Measurements from ENCODE around the gene LBX2.
A peak's percentile ranks its signal among the peaks of the same experiment; 100 is the strongest.
"Not testable (repeated sequence)": the region's sequence is repeated elsewhere in the genome, so short reads cannot be mapped to it uniquely, and the experiment has no call there.

LBX2 gene

GRCh38 chr2:74486141-74486540 is 13.3 kb downstream of the LBX2 start:
- TF ChIP-seq, protein P1, sequence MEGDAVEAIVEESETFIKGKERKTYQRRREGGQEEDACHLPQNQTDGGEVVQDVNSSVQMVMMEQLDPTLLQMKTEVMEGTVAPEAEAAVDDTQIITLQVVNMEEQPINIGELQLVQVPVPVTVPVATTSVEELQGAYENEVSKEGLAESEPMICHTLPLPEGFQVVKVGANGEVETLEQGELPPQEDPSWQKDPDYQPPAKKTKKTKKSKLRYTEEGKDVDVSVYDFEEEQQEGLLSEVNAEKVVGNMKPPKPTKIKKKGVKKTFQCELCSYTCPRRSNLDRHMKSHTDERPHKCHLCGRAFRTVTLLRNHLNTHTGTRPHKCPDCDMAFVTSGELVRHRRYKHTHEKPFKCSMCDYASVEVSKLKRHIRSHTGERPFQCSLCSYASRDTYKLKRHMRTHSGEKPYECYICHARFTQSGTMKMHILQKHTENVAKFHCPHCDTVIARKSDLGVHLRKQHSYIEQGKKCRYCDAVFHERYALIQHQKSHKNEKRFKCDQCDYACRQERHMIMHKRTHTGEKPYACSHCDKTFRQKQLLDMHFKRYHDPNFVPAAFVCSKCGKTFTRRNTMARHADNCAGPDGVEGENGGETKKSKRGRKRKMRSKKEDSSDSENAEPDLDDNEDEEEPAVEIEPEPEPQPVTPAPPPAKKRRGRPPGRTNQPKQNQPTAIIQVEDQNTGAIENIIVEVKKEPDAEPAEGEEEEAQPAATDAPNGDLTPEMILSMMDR (IDR thresholded peaks at IDR 0.05; ENCODE audit: low read depth, low read length, missing control alignments), result no peak
- no peak for DNase-seq
- H3K4me3 ChIP-seq (ENCODE audit: low read depth, low read length), result no peak overlapping the region
- H3K36me3 ChIP-seq (replicated peaks), result peaks cover 10% of the 10 kb centered on the region
- in situ Hi-C loops (cut with HindIII; ENCODE audit: low pct_ligation_motif_present, low sequenced_read_pairs), result no loop called here
- H3K27me3 ChIP-seq (replicated peaks), result no peaks in the 10 kb centered on the region
- no peak overlapping the region for H3K27ac ChIP-seq

GRCh38 chr2:74483675-74484164 is 15.7 kb downstream of the LBX2 start:
- H3K27ac ChIP-seq; in situ Hi-C loops (cut with HindIII; ENCODE audit: low pct_ligation_motif_present, low sequenced_read_pairs); DNase-seq; H3K27me3 ChIP-seq (replicated peaks); H3K36me3 ChIP-seq (replicated peaks): not testable (repeated sequence)
- H3K4me3 ChIP-seq (ENCODE audit: low read depth, low read length), result peak overlapping the region; percentile 99

DNA sequence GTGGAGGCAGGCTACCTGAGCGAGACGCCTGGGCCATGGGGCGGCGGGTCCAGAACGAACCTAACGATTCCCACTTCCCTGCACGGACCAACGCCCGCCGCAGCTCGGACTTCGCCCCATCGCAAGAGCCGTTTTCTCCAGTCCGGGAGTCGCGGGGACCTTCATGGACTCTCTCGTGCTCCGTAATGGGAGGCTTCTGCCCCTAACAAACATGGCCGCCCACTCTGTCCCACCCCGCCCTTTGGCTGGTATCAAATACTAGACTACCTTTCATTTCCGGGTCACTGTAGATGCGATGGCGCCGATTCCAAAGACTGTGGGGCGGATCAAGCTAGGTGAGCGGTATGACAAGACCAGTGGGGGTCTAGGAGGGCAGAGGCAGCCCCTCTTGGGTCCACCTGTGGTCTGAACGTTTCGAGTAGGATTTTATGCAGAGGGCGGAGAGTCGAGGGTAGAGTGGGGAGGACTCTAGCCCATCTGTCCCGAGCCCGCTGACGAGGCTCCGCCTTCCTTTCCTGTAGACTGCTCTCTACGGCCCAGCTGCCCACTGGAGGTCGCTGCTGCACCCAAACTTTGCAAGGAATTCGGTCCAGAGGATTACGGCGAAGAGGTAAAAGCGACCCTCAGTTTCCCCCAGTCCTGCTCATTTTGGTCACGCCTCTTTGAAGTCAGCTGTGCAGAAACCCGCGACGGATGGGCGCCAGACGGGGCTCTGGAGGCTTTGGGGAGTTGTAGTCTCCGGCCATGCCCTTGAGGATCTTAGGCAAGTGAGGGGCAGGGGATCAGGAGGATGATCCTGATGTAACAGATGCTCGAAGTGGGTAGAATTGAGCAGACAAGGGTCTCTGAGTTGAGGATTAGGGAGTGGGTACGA is 16.4 kb downstream of the LBX2 start, which contains the start of the genes CCDC142 and TTC31:
Gene CCDC142, minus strand, starts transcription at position 198 of the 874 bp plus-strand sequence. Its CDS starts 161 bp downstream, at position 37.
Gene TTC31, plus strand, starts transcription at position 281 of the 874 bp plus-strand sequence. Its CDS starts 15 bp downstream, at position 296.
- H3K36me3 ChIP-seq (replicated peaks), result peaks cover 4% of the 10 kb centered on the region
- in situ Hi-C loops (cut with HindIII; ENCODE audit: low pct_ligation_motif_present, low sequenced_read_pairs), result no loop called here
- TF ChIP-seq, protein P1 (IDR thresholded peaks at IDR 0.05; ENCODE audit: low read depth, low read length, missing control alignments), result peak; percentile 92
- DNase-seq, result peak; percentile 96
- no peaks in the 10 kb centered on the region for H3K27me3 ChIP-seq (replicated peaks)
- H3K4me3 ChIP-seq (ENCODE audit: low read depth, low read length), result peak within 1 kb of the TSS; percentile 99
- peak within 1 kb of the TSS; percentile 65 for H3K27ac ChIP-seq

GRCh38 chr2:74481961-74482800 is 17.2 kb downstream of the LBX2 start:
- Histone ChIP-seq H3K27ac (peak overlapping the region; percentile 65), H3K4me3 (ENCODE audit: low read depth, low read length) (peak overlapping the region; percentile 99), H3K27me3 (replicated peaks) (no peaks in the 10 kb centered on the region), H3K36me3 (replicated peaks) (peaks cover 4% of the 10 kb centered on the region)
- no peak for DNase-seq
- TF ChIP-seq, protein P1 (IDR thresholded peaks at IDR 0.05; ENCODE audit: low read depth, low read length, missing control alignments), result no peak
- in situ Hi-C loops (cut with HindIII; ENCODE audit: low pct_ligation_motif_present, low sequenced_read_pairs), result no loop called here

DNA sequence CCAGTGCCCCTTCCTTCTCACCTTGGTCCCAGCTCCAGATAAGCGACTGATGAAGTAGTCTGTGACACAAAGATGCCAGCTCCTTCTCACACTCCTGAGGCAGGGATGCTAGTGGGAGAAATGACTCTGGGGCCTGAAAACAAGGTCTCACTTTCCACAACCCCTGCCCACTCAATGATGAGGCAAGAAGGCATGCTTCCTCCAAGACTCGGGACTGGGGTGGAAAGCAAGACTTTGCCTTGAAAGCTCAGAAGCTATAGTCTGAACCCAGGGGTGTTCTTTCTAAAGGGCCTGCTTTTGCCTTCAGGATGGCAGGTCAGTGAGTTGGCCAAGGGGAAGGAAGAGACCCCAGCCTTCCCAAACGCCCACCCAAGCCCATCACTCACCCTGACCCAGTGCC is 18.0 kb downstream of the LBX2 start:
- no peaks in the 10 kb centered on the region for H3K27me3 ChIP-seq (replicated peaks)
- H3K4me3 ChIP-seq (ENCODE audit: low read depth, low read length), result peak overlapping the region; percentile 99
- H3K27ac ChIP-seq, result no peak overlapping the region
- in situ Hi-C loops (cut with HindIII; ENCODE audit: low pct_ligation_motif_present, low sequenced_read_pairs), result no loop called here
- peaks cover 4% of the 10 kb centered on the region for H3K36me3 ChIP-seq (replicated peaks)
- DNase-seq, result no peak
- TF ChIP-seq, protein P1 (IDR thresholded peaks at IDR 0.05; ENCODE audit: low read depth, low read length, missing control alignments), result no peak

DNA sequence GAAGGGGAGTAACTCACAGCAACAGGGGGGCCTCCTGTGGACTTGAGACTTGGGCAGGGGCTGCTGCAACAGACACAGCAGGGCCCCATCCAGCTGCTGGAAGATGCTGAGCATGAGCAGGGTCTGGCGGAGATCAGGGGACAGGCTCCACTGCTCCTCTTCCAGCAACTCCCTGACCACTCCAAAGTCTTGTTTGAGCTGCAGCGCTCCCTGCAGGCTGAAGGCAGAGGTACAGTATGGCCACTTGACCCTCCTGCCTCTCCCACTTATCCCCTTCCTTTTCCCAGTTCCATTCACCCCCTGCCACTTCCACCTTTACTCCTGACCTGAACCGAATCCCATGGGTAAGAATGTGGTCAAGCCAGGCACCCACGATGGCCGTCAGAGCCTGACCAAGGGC is 24.5 kb downstream of the LBX2 start:
- DNase-seq, result no peak
- H3K27ac ChIP-seq, result no peak overlapping the region
- TF ChIP-seq, protein P1 (IDR thresholded peaks at IDR 0.05; ENCODE audit: low read depth, low read length, missing control alignments), result peak; percentile 57
- H3K27me3 ChIP-seq (replicated peaks), result no peaks in the 10 kb centered on the region
- no peak overlapping the region for H3K4me3 ChIP-seq (ENCODE audit: low read depth, low read length)
- peaks cover 15% of the 10 kb centered on the region for H3K36me3 ChIP-seq (replicated peaks)
- in situ Hi-C loops (cut with HindIII; ENCODE audit: low pct_ligation_motif_present, low sequenced_read_pairs), result no loop called here

All from brain microvascular endothelial cell (primary cell).